GM21390 (cell line): ENCODE data around the gene ELAVL4.

ENCODE experiments used
- ATAC-seq: cut with Tn5 transposase; IDR thresholded peaks from one replicate; pipeline ENCODE4 v1.9.1; 2021; ENCODE audit not compliant: unreplicated experiment

Gene ELAVL4

GRCh38 chr1:50177994-50178393, 69.3 kb downstream of the ELAVL4 start:
- ATAC-seq = no peak

- ATAC-seq = no peak
Observed at GRCh38 chr1:50179639-50180038, 70.9 kb downstream of the ELAVL4 start.

GRCh38 chr1:50180367-50180766, 71.6 kb downstream of the ELAVL4 start:
- ATAC-seq = no peak

GRCh38 chr1:50181027-50181663, 72.4 kb downstream of the ELAVL4 start:
- ATAC-seq = no peak

GRCh38 chr1:50183378-50184133, 74.8 kb downstream of the ELAVL4 start:
- ATAC-seq = no peak

GRCh38 chr1:50189369-50189768, 80.6 kb downstream of the ELAVL4 start:
- ATAC-seq = no peak

- no peak for ATAC-seq
Observed at GRCh38 chr1:50193002-50193401, 84.3 kb downstream of the ELAVL4 start.

- no peak for ATAC-seq
Observed at GRCh38 chr1:50195205-50195604, 86.5 kb downstream of the ELAVL4 start.

GRCh38 chr1:50196081-50196480, 87.4 kb downstream of the ELAVL4 start:
- ATAC-seq = no peak

- ATAC-seq = no peak
Observed at GRCh38 chr1:50197216-50197615, 88.5 kb downstream of the ELAVL4 start.

- no peak for ATAC-seq
Observed at GRCh38 chr1:50208315-50208714, 99.6 kb downstream of the ELAVL4 start.

GRCh38 chr1:50208756-50209155, 100.0 kb downstream of the ELAVL4 start:
- no peak for ATAC-seq

- no peak for ATAC-seq
Observed at GRCh38 chr1:50209749-50210148, 101.0 kb downstream of the ELAVL4 start.

GRCh38 chr1:50213505-50213904, 104.8 kb downstream of the ELAVL4 start:
- no peak for ATAC-seq

GRCh38 chr1:50214717-50215116, 106.0 kb downstream of the ELAVL4 start:
- no peak for ATAC-seq

GRCh38 chr1:50218344-50219120, 109.8 kb downstream of the ELAVL4 start:
- no peak for ATAC-seq

- no peak for ATAC-seq
Observed at GRCh38 chr1:50228871-50229384, 120.2 kb downstream of the ELAVL4 start.

GRCh38 chr1:50231209-50231608, 122.5 kb downstream of the ELAVL4 start:
- no peak for ATAC-seq

- ATAC-seq = no peak
Observed at GRCh38 chr1:50232336-50232735, 123.6 kb downstream of the ELAVL4 start.

GRCh38 chr1:50236656-50237055, 127.9 kb downstream of the ELAVL4 start:
- ATAC-seq = no peak

GRCh38 chr1:50237056-50237455, 128.3 kb downstream of the ELAVL4 start:
- no peak for ATAC-seq

GRCh38 chr1:50243939-50244338, 135.2 kb downstream of the ELAVL4 start:
- no peak for ATAC-seq
